Upper lobe of left lung (tissue), 6 donors: ENCODE measurements around the gene TTC28. TPM values are rescaled to one million over a fixed set of nuclear protein-coding genes. Genes with fewer than 3 reads are reported as not detected.

Experiments
- ATAC-seq, 2 donors: fragments of 200-7000 bp; cut with Tn5 transposase; one replicate each; pipeline ENCODE4 v1.9.1; 2022; ENCODE audit warnings: mild to moderate bottlenecking in 2 of 2, moderate library complexity in 2 of 2; ENCODE audit not compliant: low FRiP score in 2 of 2
- DNase-seq, 2 donors: peaks; one replicate each; pipeline ENCODE4 v3.0.0-alpha.2; 2019 to 2020
- H3K27ac ChIP-seq, 4 donors: fragments of 200-600 bp; sonication (generic); one replicate each; pipeline ENCODE4 v1.5.1; 2016 to 2019
- H3K27me3 ChIP-seq, 4 donors: fragments of 200-600 bp; sonication (generic); one replicate each; pipeline ENCODE4 v1.5.1; 2017 to 2019
- H3K36me3 ChIP-seq, 4 donors: fragments of 200-600 bp; sonication (generic); one replicate each; pipeline ENCODE4 v1.5.1; 2016 to 2019
- H3K4me1 ChIP-seq, 4 donors: fragments of 200-600 bp; sonication (generic); one replicate each; pipeline ENCODE4 v1.5.1; 2018 to 2019
- H3K4me3 ChIP-seq, 4 donors: fragments of 200-600 bp; sonication (generic); one replicate each; pipeline ENCODE4 v1.5.1; 2017 to 2019; ENCODE audit warnings: mild to moderate bottlenecking in 2 of 4, moderate library complexity in 1 of 4
- H3K9me3 ChIP-seq, 4 donors: fragments of 200-600 bp; sonication (generic); one replicate each; pipeline ENCODE4 v1.5.1; 2018 to 2019
- CTCF ChIP-seq, 6 experiments: fragments of 450-650 bp in 4 of 6; fragments of 200-600 bp in 2 of 6; sonication (generic) in 2 of 6; IDR thresholded peaks; one replicate each; pipeline ENCODE4 v1.5.1; 2016 to 2019; ENCODE audit warnings: antibody characterized with exemption in 6 of 6
- EP300 ChIP-seq, 4 donors: sonication (generic); formaldehyde crosslinking; IDR thresholded peaks; one replicate each; pipeline ENCODE4 v1.5.1; 2017; ENCODE audit warnings: antibody characterized with exemption in 4 of 4, control low read depth in 2 of 4
- POLR2A ChIP-seq, 4 donors: fragments of 450-650 bp; IDR thresholded peaks; one replicate each; pipeline ENCODE4 v1.5.1; 2016 to 2017; ENCODE audit warnings: antibody characterized with exemption in 4 of 4, mild to moderate bottlenecking in 2 of 4
- POLR2AphosphoS5 ChIP-seq, 2 donors: sonication (generic); formaldehyde crosslinking; IDR thresholded peaks; one replicate each; pipeline ENCODE4 v1.5.1; 2017; ENCODE audit warnings: antibody characterized with exemption in 2 of 2
- WGBS, 2 donors: methylation state at CpG; one replicate each; pipeline ENCODE4 v1.1.5; 2017 to 2018; 5-methylcytosine and 5-hydroxymethylcytosine counted together
- total RNA-seq, 6 donors: library from RNA; depleted of rRNA in 4 of 6; stranded (reverse); fragments of >200 nt in 4 of 6; gene quantifications; one replicate each; pipeline versions ENCODE4 v1.1.0 to v1.2.1, GENCODE V29; 2016 to 2021
- donor health status: DM: no; HTN: no; CAD: no; lungs with moderate emphysema.
- donor health status: DM: no; HTN: yes; CAD: no; lungs with severe emphysema.

The TTC28 gene
- total RNA-seq, 6 donors from 2014 or later = 30.1 to 69.4 (median 41.4) TPM

GRCh38 chr22:27999876-28000275, 679.8 kb downstream of the TTC28 start:
- DNase-seq (peak in 1 of 2 donors; percentile 56), ATAC-seq (no peak)
- TF ChIP-seq EP300 (IDR thresholded peaks at IDR 0.05) (no peak), POLR2AphosphoS5 (IDR thresholded peaks at IDR 0.05) (no peak), POLR2A (IDR thresholded peaks at IDR 0.05) (no peak), CTCF (IDR thresholded peaks at IDR 0.05) (no peak)
- no peaks in the 10 kb centered on the region for H3K27me3 ChIP-seq
- peaks cover 0 to 66% (median 20%) of the 10 kb centered on the region in 4 donors for H3K36me3 ChIP-seq
- 92 to 97% methylated on average over 6 of the region's 6 CpGs for WGBS, 2 donors
- no peaks in the 10 kb centered on the region for H3K4me1 ChIP-seq
- no peaks in the 10 kb centered on the region for H3K9me3 ChIP-seq
- no peak overlapping the region for H3K4me3 ChIP-seq
- no peak overlapping the region for H3K27ac ChIP-seq

- no peak for ATAC-seq
- WGBS, 2 donors = 92 to 95% methylated on average over 28 to 39 of the region's 40 CpGs
These were observed 680.9 kb downstream of the TTC28 start for GRCh38 chr22:27998511-27999410.

GRCh38 chr22:27997538-27997937, 682.1 kb downstream of the TTC28 start:
- ATAC-seq = no peak

More at GRCh38 chr22:27998511-27999410, 680.9 kb downstream of the TTC28 start:
- Histone ChIP-seq H3K9me3 (no peaks in the 10 kb centered on the region), H3K4me3 (no peak overlapping the region), H3K27me3 (no peaks in the 10 kb centered on the region), H3K36me3 (peaks cover 0 to 68% (median 22%) of the 10 kb centered on the region in 4 donors), H3K4me1 (no peaks in the 10 kb centered on the region), H3K27ac (no peak overlapping the region)
- no peak for TF ChIP-seq POLR2AphosphoS5 (IDR thresholded peaks at IDR 0.05)
- no peak for TF ChIP-seq POLR2A (IDR thresholded peaks at IDR 0.05)
- no peak for TF ChIP-seq CTCF (IDR thresholded peaks at IDR 0.05)
- TF ChIP-seq EP300 (IDR thresholded peaks at IDR 0.05) = no peak
- DNase-seq = peak in 1 of 2 donors; percentile 71

GRCh38 chr22:27996981-27997380, 682.7 kb downstream of the TTC28 start:
- no peaks in the 10 kb centered on the region for H3K27me3 ChIP-seq
- H3K36me3 ChIP-seq = peaks cover 0 to 86% (median 30%) of the 10 kb centered on the region in 4 donors
- 96 to 99% methylated on average over 7 of the region's 7 CpGs for WGBS, 2 donors
- H3K4me3 ChIP-seq = no peak overlapping the region
- no peak overlapping the region for H3K27ac ChIP-seq
- ATAC-seq (no peak), DNase-seq (no peak)
- no peaks in the 10 kb centered on the region for H3K9me3 ChIP-seq
- no peak for TF ChIP-seq EP300 (IDR thresholded peaks at IDR 0.05)
- no peak for TF ChIP-seq POLR2AphosphoS5 (IDR thresholded peaks at IDR 0.05)
- TF ChIP-seq POLR2A (IDR thresholded peaks at IDR 0.05) = no peak
- no peaks in the 10 kb centered on the region for H3K4me1 ChIP-seq

More at GRCh38 chr22:27997538-27997937, 682.1 kb downstream of the TTC28 start:
- no peaks in the 10 kb centered on the region for H3K4me1 ChIP-seq
- WGBS, 2 donors = 95 to 97% methylated on average over 4 of the region's 4 CpGs
- TF ChIP-seq EP300 (IDR thresholded peaks at IDR 0.05) = no peak
- no peak overlapping the region for H3K27ac ChIP-seq
- peaks cover 0 to 80% (median 27%) of the 10 kb centered on the region in 4 donors for H3K36me3 ChIP-seq
- no peak for DNase-seq
- no peaks in the 10 kb centered on the region for H3K9me3 ChIP-seq
- H3K4me3 ChIP-seq = no peak overlapping the region
- H3K27me3 ChIP-seq = no peaks in the 10 kb centered on the region

- DNase-seq = no peak
- no peaks in the 10 kb centered on the region for H3K9me3 ChIP-seq
- H3K27me3 ChIP-seq = no peaks in the 10 kb centered on the region
- H3K36me3 ChIP-seq = peaks cover 0 to 89% (median 32%) of the 10 kb centered on the region in 4 donors
- TF ChIP-seq POLR2AphosphoS5 (IDR thresholded peaks at IDR 0.05) = no peak
- no peak for TF ChIP-seq POLR2A (IDR thresholded peaks at IDR 0.05)
- no peak for TF ChIP-seq EP300 (IDR thresholded peaks at IDR 0.05)
- no peak for TF ChIP-seq CTCF (IDR thresholded peaks at IDR 0.05)
- peaks cover 0 to 3% (median 0%) of the 10 kb centered on the region in 4 donors for H3K4me1 ChIP-seq
- WGBS, 2 donors = 93 to 98% methylated on average over 6 of the region's 6 CpGs
- no peak overlapping the region for H3K4me3 ChIP-seq
- no peak overlapping the region for H3K27ac ChIP-seq
- ATAC-seq = no peak
These were observed 683.1 kb downstream of the TTC28 start for GRCh38 chr22:27996529-27996925.
